Right ventricle myocardium superior (tissue), 1 donor: ENCODE results near the gene MVB12B. TPM values are rescaled to one million over a fixed set of nuclear protein-coding genes. Genes with fewer than 3 reads are reported as not detected.

ENCODE experiments used
- ATAC-seq: fragments of 200-7000 bp; cut with Tn5 transposase; one replicate; pipeline ENCODE4 v1.9.1; 2020; ENCODE audit warnings: mild to moderate bottlenecking; ENCODE audit not compliant: poor library complexity
- DNase-seq: peaks from one replicate; pipeline ENCODE4 v3.0.0-alpha.2; 2020
- intact Hi-C: fragments of 100-400 bp; cut with DNase I; formaldehyde crosslinking; loops from one replicate; pipeline ENCODE4 v1.11.2; 2022
- total RNA-seq: library from RNA; stranded (reverse); fragmentation: NEBNext Ultra II Directional; extraction: Animal tissue kit (Norgen Biotek cat#: 25700); gene quantifications from one replicate; pipeline ENCODE4 v1.2.1, GENCODE V29; 2021
- donor health status: DM: no; HTN: yes; CAD: no; lungs with severe emphysema.

The MVB12B gene
- total RNA-seq, 1 donor from 2014 or later = 11.5 TPM

DNA sequence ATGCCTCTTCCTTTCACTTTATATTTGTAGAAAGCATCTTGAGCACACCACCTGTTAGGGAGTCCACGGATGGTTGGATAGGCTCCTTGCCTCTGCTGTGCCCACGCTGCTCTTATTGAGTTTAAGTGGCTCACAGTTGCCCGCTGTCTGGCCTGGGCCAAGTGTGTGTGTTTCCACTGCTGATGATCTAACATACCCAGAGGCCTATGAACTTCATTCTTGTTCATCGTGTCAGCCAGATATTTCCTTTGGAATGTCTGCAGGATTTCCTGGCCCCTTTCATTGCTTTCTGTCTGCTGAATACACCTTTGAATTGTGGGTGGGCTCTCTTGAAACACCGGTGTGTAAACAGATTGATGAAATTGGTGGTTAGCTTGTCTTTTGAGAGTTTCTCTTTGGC is 46.6 kb downstream of the MVB12B start:
- intact Hi-C loops = no loop called here
- ATAC-seq (no peak), DNase-seq (no peak)

DNA sequence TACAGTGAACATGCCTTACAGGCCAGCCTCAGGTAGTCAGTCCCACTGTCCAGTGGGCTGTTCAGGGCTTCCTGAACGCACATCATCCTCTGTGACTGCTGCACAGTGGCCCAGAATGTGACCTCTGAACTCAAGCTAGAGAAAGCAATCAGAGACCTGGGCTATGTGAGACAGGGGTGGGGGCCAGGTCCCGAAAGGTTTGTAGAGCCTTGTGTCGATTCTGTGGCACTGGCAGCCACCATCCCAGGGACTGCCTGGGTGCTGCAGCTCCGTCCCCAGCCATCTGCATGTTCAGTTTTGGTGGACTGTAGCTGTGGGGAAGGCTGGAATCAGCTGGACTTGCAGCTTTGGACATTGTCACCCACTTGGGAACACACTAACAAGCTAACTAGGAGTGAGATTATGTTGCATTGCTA is 47.7 kb downstream of the MVB12B start:
- intact Hi-C loops = no loop called here
- ATAC-seq (no peak), DNase-seq (no peak)

DNA sequence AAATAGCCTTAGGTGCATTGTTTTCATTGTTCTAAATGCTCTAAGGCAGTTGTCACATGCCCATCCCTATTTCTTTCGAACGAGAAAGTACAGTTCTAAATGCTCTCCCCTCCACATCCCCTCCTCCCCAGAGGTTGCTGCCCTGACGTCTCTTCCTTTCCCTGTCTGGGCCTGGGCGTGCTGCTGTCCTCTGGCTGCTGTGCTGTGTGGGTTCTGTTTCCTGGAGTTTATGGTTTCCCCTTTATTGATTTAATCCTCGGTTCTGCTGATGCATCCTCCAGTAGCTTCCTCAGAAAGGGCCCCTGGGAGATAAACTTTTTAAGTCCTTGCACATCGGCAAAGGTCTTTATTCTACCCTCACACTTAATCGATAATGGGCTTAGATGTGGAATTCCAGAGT is 48.8 kb downstream of the MVB12B start:
- ATAC-seq = peak; percentile 71
- intact Hi-C loops = no loop called here

DNA sequence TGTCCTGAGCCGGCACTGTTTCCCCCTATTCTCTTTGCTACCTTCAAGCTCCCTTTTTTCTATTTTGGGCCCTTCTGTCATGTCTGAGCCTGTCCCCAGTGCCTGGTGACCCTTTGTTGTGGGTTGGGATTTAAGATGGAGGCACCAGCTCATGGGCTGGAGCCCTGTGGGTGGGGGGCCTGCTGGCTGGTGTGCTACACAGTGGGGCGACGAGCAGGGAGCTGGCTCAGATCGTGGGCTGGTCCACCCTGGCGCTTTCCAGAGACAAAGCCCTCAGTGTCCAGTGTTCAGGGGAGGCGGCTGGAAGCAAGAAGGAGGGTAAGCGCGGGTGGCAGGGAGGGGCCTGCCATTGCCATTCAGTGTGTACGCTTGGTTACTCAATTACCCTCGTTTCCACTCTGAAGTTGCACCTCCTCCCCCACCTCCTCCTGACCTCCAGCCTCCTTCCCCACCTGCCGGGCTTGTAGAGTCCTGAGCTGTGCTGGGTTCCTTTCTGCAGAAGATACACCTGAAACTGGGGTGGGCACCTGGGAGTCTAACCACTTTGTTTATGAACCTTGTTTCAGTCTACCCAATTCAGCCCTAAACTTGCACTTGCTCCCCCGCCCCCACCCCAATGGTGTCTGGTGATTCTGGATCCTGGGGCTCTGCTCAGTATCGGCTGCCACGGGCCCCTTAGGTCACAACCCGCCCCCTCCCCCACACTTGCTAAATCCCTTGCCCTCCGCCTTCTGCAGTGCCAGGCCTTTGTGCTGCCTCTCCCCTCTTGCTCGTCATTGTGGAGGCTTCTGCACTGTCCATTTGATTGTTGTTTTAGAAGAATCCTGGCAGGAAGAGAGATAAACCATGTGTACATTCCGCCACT is 49.9 kb downstream of the MVB12B start:
- intact Hi-C loops = no loop called here
- DNase-seq (no peak), ATAC-seq (peak; percentile 28)

More for the DNA sequence above, 48.8 kb downstream of the MVB12B start:
- DNase-seq = no peak

DNA sequence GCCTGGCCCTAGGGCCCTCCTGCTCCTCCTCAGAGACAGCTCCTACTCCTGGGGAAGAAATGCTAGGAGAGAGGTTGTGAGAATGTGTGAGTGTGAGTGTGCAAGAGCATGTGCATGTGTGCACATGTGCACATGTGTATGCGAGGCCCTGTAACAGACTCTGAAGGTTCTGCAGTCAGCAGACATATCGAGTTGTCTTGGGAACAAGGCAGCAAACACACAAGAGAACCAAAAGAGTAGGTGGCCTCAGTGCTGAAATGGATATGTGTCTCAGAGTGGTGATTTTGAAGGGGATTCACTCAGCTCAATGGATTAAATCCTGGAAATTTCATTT is 50.5 kb downstream of the MVB12B start:
- intact Hi-C loops = no loop called here
- no peak for ATAC-seq
- no peak for DNase-seq

DNA sequence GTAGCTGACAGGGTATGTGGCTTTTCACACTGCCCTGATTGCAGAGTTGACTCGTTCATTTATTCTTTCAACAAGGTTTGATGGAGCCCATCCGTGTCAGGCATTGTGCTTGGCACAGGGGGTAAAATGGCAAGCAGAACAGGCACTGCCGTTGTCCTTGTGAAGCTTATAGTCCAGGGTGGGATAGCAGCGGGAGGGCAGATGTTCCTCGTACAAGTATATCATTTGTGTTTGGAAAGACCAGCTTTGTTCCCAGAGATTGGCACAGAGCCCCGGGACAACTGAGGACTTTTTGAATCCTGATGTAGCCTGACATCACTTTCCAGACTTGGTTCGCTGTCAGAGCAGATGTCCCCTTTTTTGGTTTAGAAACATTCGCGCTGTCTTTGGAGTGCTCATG is 50.9 kb downstream of the MVB12B start:
- intact Hi-C loops = no loop called here
- ATAC-seq = no peak
- no peak for DNase-seq

DNA sequence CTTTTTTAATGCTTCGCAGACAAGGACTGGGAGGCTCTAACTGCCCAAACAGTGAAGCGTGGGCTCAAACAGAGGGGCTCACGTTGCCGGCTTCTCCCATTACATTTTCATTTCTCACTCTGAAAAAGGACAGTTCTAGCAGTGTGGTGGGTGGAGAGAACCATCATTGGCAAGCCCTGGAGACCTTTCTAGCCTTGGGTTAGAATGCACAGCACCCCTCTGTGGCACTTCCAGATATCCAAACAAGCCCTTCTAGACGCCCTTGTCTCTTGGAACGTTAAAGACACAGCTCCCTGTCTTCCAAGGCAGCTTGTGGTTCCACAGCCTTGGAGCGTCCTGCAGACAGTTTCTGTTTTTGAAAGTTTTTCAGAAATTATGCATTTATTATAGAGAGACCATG is 52.1 kb downstream of the MVB12B start:
- ATAC-seq (no peak), DNase-seq (no peak)
- intact Hi-C loops = no loop called here

DNA sequence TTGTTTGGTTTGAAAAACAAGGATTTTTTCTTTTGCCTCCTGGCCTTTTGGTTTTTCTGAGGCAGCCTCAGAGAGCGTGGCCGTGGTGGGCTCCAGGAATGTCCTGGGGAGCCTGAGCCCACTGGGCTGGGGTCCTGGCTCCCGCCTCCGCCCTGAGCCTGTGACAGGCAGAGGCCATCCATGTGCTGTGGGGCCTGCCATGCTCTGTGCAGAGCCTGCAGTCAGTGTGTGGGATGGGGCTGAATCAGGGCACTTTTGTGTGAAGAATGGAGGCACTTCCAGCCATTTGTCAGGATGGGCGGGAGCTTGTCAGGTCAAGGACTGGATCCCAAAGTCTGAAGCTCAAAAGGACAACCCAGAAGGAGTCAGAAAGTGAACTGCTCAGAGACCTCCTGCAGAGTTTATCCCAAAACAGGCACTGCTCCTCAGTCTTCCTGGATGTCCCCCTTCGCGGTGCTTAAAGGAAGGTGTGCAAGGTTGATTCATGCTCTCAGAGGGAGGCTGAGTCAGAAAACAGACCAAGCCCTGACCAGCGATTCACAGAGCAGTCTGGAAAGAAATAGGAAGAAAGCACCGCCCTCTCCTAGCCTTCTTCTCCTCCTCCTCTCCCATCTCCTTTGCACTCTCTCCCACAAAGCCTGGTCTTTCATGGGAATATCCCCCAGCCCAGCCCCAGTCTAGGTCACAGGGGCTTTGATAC is 53.2 kb downstream of the MVB12B start:
- no peak for ATAC-seq
- no peak for DNase-seq
- intact Hi-C loops = no loop called here

DNA sequence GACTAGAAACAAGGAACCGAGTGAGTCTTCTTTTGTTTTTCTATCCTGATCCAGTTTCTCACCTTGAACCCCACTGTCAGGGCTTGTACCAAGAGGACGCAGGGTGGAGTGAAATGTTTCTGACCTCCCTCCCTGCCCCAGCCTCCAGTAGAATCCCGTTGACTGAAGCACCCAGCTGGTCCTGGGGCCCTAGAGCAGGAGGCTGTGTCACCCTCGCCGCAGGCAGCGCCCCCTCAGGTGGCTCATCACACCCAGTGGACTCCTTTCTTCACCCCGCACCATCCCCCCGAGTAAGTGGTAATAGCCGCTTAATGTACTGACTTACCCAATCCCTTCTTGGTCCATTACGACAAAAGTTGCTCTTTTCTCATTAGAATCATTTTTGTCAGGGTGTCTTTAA is 53.8 kb downstream of the MVB12B start:
- ATAC-seq = no peak
- intact Hi-C loops = no loop called here
- DNase-seq = no peak

DNA sequence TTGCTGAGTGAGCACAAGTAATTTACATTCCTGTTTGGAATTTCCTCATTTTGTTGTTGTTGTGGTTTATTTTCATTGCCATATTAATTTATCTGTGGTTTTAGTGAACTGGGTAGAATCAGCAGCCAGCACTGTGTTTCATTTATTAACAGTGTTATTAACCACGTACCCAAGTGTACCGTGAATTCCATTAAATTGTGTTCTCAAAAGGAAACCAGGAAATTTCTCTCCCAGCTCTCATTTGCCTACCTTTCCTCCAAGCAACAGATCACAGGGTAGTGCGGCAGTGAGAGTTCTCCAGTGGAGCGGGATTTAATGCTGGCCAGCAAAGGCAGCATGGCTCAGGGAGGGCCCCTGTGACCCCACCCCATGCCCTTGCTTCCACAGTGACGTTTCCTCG is 54.6 kb downstream of the MVB12B start:
- DNase-seq (no peak), ATAC-seq (no peak)
- intact Hi-C loops = no loop called here

DNA sequence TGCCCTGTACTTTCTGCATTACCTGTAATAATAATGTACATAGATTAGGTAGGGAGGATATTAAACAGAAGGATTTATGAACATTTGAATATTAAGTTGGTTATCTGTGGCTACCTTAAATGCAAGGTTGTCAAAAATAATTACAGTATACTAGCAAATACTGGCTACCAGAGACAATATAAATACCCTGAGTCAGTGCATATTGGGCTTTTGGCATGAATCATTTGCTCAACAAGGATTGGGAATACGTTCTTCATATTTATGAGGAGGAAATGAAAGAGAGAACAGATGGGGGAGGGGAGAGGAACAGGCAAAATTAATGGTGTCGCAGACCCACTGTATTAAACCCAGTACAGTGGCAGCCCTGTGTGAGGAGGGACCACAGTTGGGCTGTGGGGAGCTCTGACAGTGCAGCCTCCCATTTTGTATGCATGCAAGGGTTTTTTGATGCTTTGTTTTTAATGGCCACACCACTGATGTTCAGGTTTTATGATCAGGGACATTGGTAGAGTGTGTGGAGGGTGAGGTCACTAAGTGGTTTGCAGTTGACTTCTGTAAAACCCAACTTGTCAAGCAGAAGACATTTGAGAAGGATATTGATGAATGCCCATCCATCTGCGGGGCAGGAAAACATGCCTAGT is 56.9 kb downstream of the MVB12B start:
- no peak for DNase-seq
- intact Hi-C loops = no loop called here
- no peak for ATAC-seq

DNA sequence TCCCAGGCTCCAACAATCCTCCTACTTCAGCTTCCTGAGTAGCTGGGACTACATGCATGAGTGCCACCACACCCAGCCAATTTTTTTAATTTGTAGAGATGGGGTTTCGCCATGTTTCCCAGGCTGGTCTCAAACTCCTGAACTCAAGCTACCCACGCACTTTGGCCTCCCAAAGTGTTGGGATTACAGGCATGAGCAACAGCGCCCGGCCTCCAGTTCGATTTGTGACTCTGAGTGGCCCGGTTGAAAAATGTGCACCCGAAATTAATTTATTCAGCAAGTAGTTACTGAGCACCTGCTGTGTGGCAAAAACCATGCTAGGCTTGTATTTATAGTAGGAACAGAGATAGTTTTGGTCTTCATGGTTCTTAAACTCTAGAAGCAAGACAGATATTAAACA is 58.3 kb downstream of the MVB12B start:
- DNase-seq = no peak
- intact Hi-C loops = no loop called here
- ATAC-seq = no peak

DNA sequence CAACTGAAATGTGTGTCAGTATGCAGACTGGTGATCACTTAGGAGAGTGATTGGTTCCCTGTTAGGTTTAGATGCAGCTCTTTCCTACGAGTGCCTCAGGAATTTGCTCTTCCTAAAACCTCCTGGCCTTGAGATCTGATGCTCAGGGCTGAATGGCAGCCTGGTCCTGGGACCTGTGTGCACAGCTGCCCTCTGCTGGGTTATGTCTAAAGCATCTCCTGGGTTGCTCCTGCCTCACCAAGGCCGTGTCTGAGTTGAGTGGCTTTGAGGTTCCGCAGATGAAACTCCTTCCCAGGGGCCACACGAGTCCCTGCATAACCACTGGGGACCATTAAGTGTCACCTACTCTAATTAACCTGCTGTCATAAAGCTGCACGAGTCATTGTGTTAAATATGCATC is 59.5 kb downstream of the MVB12B start:
- intact Hi-C loops = no loop called here
- DNase-seq (no peak), ATAC-seq (no peak)

DNA sequence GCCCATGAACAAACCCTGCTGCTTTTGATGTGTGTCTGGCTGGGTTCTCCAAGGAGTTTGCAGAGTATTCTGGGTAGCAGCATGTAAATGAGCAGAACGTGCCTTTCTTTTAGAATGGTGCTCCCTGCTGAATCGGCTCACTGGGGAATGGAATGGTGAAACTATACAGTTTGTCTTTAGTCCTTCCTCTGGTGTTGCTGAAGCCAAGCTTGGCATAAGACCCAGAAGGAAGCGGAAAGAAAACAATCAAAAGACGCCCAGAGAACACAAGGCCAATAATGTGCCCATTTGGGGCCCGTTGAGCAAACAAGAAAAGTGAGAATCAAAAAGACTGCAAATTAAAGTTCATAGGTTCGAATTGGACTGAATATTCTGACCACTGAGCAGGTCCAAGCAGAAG is 60.1 kb downstream of the MVB12B start:
- ATAC-seq = no peak
- DNase-seq = no peak
- intact Hi-C loops = no loop called here

DNA sequence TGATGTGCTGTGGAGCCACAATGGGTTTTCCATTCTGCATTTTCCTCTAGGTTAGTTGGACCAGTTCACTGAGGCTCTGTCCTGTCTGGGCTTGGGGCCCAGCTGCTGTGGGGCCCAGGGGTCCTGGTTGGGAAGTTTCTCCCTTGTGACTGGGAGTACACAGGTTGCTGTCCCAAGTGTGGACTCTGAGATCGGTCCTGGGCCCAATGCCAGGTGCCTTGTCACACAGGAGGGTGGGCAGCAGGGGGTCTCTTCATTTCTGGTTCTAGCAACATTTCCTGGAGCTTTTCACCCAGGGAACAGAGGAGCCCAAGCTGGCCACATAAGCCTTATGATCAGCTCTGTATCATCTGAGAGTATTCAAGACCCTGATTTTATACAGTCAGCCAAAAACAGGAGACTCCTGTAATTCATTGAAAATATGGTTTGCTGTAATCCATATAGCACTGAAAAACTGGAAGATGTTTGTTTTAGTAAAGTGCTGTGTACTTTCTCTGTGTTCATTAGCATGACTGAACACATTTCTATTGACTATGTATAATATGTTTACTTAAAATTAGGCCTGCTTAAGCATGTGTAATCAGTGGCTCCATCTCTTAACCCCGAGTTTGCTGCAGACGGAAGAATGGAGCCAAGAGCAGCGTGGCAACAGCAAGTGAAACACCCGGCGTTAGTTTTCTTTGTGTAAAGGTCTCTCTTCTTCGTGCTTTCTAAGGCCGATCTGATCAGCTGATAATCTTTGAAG is 62.5 kb downstream of the MVB12B start:
- DNase-seq (no peak), ATAC-seq (no peak)
- intact Hi-C loops = no loop called here

DNA sequence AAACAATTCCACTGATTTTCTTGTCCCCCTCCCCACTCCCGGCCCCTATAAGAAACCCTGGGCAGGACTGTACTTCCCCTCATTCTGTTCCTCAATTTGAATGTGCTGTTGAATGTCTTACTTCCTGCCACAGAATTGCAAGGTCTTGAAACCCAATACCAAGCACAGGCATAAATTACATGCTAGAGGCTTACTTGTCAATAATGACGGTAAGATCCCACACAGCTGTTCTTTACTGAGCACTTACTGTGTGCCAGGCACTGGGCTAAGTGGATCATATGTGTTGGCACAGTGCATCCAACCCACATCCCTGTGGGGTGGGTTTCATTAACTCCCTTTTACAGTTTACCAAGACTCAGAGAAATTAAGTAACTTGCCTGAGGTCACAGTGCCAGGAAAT is 63.4 kb downstream of the MVB12B start:
- DNase-seq = no peak
- peak; percentile 37 for ATAC-seq
- intact Hi-C loops = no loop called here

DNA sequence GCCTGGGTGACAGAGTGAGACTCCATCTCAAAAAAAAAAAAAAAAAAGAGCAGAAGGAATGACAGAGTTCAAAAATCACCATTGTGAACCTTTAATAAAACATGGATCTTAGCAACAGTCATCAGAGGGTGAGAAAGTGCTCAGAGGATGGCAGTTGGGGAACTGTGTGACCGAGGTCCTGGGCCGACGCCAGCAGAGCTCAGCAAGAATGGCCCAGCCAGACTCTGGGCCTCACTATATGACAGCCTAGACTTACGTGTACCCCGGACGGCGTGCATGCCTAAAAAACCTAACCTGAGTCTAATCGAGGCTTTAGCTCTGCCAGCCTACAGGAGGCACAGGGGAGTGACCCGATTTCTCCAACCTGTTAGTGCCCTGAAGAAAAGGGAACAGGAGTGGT is 64.3 kb downstream of the MVB12B start:
- peak; percentile 44 for ATAC-seq
- DNase-seq = peak; percentile 72
- intact Hi-C loops = no loop called here

DNA sequence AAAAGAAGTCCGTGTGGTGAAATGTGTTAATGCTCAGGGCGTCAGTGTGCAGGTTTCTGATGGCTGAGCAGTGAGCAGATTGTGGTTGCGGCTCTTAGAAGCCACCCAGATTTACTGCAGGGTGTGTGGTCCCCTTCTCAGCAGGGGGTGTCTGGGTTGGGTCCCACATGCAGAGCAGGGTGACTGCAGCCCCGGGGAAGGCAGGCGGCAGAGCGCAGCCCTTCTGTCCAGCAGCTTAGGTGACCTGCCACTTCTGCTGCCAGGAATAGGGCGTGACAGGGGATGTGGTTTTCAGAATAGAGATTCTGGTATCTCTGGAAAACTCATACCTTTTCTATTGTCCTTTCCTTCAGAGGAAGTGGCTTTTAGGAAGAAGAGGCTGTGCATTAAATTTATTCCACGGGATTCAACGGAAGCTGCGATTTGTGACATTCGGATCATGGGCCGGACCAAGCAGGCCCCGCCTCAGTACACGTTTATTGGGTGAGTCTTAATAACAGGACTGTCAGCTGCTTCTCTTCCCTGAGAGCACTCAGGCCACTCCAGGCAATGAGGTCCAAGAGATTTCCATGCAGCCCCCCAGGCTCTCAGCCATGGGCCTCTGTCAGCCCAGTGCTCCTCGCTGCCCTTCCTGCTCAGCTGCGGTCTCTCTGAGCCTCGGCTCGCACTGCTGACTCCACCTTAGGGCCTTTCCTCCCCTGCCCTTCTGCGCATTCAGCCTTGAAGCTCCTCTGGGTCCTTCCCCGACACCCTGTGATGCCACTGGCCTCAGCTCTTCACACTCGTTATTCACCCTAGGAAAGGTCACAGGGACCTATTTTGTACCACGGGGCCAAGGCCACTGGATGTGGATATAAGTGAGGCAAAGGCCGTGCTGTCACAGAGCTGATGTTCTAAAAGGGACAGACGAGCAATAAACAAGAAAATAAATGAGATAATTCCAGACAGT is 65.4 kb downstream of the MVB12B start:
- intact Hi-C loops = no loop called here
- DNase-seq (no peak), ATAC-seq (no peak)
